ENCODE measurements around the gene SLC16A10.

Gene SLC16A10

DNA sequence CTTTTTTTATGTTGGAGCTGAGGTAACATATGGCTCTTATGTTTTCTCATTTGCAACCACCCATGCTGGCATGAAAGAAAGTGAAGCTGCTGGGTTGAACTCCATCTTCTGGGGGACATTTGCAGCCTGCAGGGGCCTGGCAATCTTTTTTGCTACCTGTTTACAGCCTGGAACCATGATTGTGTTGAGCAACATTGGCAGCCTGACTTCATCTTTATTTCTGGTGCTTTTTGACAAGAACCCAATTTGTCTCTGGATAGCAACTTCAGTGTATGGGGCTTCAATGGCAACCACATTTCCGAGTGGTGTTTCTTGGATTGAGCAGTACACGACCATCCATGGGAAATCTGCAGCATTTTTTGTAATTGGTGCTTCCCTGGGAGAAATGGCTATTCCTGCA lies 179.0 kb downstream of the SLC16A10 start:
- peaks cover 13% of the 10 kb centered on the region for H3K36me3 ChIP-seq (ENCODE audit: control insufficient read depth, insufficient read depth, low read length)
- no peaks in the 10 kb centered on the region for H3K27me3 ChIP-seq (ENCODE audit: control insufficient read depth, insufficient read depth, low read length)
- no peaks in the 10 kb centered on the region for H3K4me1 ChIP-seq (ENCODE audit: control insufficient read depth, insufficient read depth, low read length)
- H3K9ac ChIP-seq (ENCODE audit: low read length): no peak overlapping the region
- H3K27ac ChIP-seq (ENCODE audit: low read depth, low read length): no peak overlapping the region
- no peak overlapping the region for H3K4me3 ChIP-seq (ENCODE audit: low read length)

DNA sequence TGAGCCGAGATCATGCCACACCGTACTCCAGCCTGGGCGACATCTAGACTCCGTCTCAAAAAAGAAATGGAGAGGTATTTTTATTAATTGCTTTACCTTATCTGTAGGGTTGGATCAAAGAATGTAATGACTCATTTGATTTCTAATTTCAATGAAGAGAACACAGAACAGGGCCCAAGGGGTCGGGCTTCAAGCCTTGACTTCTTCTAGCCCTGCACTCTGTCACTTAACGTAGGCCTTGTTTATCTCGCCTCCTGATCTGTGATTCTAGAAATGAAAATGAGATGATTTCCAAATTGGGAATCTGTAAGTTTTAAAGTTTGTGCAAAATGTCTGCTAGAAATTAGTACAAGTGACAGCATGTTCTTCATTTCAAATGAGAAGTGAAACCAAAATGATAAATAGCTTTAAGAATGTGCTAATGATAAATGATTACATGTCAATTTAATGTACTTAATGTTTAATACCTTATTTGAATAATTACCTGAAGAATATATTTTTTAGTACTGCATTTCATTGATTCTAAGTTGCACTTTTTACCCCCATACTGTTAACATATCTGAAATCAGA lies 180.5 kb downstream of the SLC16A10 start:
- Histone ChIP-seq H3K9ac (ENCODE audit: low read length) (no peak overlapping the region), H3K27me3 (ENCODE audit: control insufficient read depth, insufficient read depth, low read length) (no peaks in the 10 kb centered on the region), H3K36me3 (ENCODE audit: control insufficient read depth, insufficient read depth, low read length) (peaks cover 13% of the 10 kb centered on the region), H3K27ac (ENCODE audit: low read depth, low read length) (no peak overlapping the region), H3K4me1 (ENCODE audit: control insufficient read depth, insufficient read depth, low read length) (no peaks in the 10 kb centered on the region), H3K4me3 (ENCODE audit: low read length) (no peak overlapping the region)

DNA sequence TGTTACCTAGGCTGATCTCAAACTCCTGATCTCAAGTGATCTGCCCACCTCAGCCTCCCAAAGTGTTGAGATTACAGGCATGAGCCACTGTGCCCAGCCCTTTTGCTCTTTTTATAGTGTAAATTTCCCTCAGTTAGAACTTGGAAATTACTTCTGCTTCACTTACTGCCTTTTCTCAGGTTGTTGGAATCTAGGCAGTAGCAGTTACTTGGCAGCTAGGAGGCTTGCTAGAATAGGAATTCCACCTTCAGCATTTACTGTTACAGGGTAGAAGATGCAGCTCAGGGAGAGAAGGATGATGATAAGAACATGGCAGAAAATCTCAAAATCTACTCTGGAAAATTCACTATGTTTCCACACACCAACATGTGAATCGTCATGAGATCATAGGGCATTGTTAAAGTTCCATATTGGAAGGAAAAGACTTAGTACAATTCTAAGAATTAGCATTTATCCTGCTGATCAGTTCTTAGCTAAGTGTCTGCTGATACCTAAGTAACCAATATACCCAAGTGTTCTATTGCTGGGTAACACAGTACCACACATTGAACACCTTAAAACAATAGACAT lies 182.2 kb downstream of the SLC16A10 start:
- no peak overlapping the region for H3K27ac ChIP-seq (ENCODE audit: low read depth, low read length)
- H3K27me3 ChIP-seq (ENCODE audit: control insufficient read depth, insufficient read depth, low read length): no peaks in the 10 kb centered on the region
- peaks cover 13% of the 10 kb centered on the region for H3K36me3 ChIP-seq (ENCODE audit: control insufficient read depth, insufficient read depth, low read length)
- H3K4me1 ChIP-seq (ENCODE audit: control insufficient read depth, insufficient read depth, low read length): no peaks in the 10 kb centered on the region
- H3K4me3 ChIP-seq (ENCODE audit: low read length): no peak overlapping the region
- no peak overlapping the region for H3K9ac ChIP-seq (ENCODE audit: low read length)

DNA sequence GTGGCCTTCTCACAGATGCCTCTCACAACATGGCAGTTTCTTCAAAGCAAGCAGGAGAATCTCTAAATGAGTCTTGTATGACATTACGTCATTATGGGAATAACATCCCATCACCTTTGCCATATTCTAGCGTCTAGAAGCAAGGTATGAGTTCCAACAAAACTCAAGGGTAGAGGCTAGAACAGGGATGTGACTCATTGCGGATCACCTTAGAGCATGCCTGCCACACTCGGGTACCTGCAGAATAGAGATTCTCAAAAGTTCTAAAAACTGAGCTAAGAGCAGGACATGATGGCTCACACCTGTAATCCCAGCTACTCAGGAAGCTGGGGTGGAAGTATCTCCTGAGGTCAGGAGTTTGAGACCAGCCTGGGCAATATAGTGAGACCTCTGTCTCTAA lies 182.8 kb downstream of the SLC16A10 start:
- Histone ChIP-seq H3K4me1 (ENCODE audit: control insufficient read depth, insufficient read depth, low read length) (no peaks in the 10 kb centered on the region), H3K36me3 (ENCODE audit: control insufficient read depth, insufficient read depth, low read length) (peaks cover 13% of the 10 kb centered on the region), H3K4me3 (ENCODE audit: low read length) (no peak overlapping the region), H3K27ac (ENCODE audit: low read depth, low read length) (no peak overlapping the region), H3K27me3 (ENCODE audit: control insufficient read depth, insufficient read depth, low read length) (no peaks in the 10 kb centered on the region), H3K9ac (ENCODE audit: low read length) (no peak overlapping the region)

DNA sequence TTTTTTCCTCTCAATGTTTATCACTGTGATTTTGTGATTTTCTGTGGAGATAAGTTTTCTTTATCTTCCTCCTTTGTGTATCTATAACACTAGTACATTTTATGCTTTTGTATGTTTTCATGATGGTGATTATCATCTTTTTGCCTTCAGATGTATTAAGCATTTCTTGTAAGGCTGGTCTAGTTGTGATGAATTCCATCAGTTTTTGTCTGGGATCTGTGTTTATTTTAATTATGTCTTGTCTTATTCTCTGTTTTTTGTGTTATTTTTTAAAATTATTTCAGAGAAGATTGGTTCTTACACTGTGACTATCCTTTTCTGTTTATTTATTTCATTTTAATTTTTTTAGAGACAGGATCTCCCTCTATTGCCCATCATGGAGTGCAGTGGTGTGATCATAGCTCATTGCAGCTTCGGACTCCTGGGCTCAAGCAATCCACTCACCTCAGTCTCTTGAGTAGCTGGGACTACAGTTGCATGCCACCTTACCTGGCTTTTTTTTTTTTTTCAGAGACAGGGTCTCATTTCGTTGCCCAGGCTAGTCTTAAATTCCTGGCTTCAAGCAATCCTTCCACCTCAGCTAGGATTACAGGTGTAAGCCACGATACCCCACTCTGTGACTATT lies 187.4 kb downstream of the SLC16A10 start:
- no peak overlapping the region for H3K9ac ChIP-seq (ENCODE audit: low read length)
- H3K36me3 ChIP-seq (ENCODE audit: control insufficient read depth, insufficient read depth, low read length): peaks cover 16% of the 10 kb centered on the region
- no peak overlapping the region for H3K27ac ChIP-seq (ENCODE audit: low read depth, low read length)
- H3K27me3 ChIP-seq (ENCODE audit: control insufficient read depth, insufficient read depth, low read length): no peaks in the 10 kb centered on the region
- H3K4me1 ChIP-seq (ENCODE audit: control insufficient read depth, insufficient read depth, low read length): no peaks in the 10 kb centered on the region
- H3K4me3 ChIP-seq (ENCODE audit: low read length): no peak overlapping the region

DNA sequence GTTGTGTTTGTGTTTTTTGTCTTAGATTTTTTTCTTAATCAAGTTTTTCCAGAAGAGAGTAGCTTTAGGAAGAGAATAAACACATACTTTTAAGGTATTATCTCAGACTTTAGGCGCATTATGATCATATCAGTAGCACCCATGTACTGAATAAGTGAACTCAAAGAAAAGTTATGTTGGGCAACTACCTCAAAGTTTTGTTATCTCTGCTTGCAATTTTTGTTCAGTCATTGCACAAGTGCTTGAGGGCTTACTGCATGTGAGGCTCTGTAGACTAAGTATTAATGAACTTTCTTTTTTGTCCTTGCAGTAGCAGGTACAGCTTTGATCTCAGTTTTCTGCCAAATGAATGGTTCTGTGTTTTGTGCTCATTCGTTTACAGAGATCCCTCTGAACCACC lies 189.0 kb downstream of the SLC16A10 start:
- H3K27me3 ChIP-seq (ENCODE audit: control insufficient read depth, insufficient read depth, low read length): no peaks in the 10 kb centered on the region
- H3K4me1 ChIP-seq (ENCODE audit: control insufficient read depth, insufficient read depth, low read length): no peaks in the 10 kb centered on the region
- H3K9ac ChIP-seq (ENCODE audit: low read length): no peak overlapping the region
- no peak overlapping the region for H3K27ac ChIP-seq (ENCODE audit: low read depth, low read length)
- peaks cover 16% of the 10 kb centered on the region for H3K36me3 ChIP-seq (ENCODE audit: control insufficient read depth, insufficient read depth, low read length)
- no peak overlapping the region for H3K4me3 ChIP-seq (ENCODE audit: low read length)

DNA sequence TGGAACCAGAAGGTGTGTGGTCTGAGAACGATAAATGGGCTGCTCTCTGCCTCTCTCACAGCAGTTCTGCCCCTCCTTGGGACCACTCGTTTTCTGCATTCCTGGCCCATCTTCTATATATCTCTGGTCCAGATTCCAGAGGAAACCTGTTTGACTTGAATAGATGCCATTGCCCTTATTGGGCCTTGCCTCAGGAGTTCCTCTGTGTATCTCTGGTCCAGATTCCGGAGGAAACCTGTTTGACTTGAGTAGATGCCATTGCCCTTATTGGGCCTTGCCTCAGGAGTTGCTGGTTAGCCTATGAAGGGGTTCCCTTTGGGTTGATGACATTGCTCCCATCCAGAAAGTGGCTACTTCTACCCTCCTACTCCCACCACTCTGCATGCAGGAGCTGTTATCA lies 189.4 kb downstream of the SLC16A10 start:
- peaks cover 16% of the 10 kb centered on the region for H3K36me3 ChIP-seq (ENCODE audit: control insufficient read depth, insufficient read depth, low read length)
- no peaks in the 10 kb centered on the region for H3K27me3 ChIP-seq (ENCODE audit: control insufficient read depth, insufficient read depth, low read length)
- no peak overlapping the region for H3K4me3 ChIP-seq (ENCODE audit: low read length)
- H3K4me1 ChIP-seq (ENCODE audit: control insufficient read depth, insufficient read depth, low read length): no peaks in the 10 kb centered on the region
- no peak overlapping the region for H3K9ac ChIP-seq (ENCODE audit: low read length)
- no peak overlapping the region for H3K27ac ChIP-seq (ENCODE audit: low read depth, low read length)

DNA sequence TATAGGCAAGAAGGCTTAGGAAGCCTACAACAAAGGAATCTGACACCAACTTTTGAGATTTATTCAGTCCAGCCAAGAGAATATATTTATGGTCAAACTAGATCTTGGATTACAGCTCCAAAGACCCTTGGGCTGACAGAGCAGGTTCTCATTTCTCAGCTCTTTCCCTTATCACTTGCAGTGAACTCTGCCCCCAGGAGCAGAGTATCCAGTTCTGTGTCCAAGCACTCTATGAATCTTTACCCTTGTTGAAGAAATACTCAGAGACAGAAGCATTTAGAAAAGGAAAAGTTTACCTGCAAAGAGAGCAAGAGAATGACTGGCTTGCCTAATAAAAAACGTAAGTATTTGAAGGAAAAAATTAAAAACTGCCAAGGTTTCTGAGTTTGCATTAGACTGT lies 190.5 kb downstream of the SLC16A10 start:
- H3K4me3 ChIP-seq (ENCODE audit: low read length): no peak overlapping the region
- no peak overlapping the region for H3K9ac ChIP-seq (ENCODE audit: low read length)
- peaks cover 16% of the 10 kb centered on the region for H3K36me3 ChIP-seq (ENCODE audit: control insufficient read depth, insufficient read depth, low read length)
- H3K27me3 ChIP-seq (ENCODE audit: control insufficient read depth, insufficient read depth, low read length): no peaks in the 10 kb centered on the region
- no peak overlapping the region for H3K27ac ChIP-seq (ENCODE audit: low read depth, low read length)
- H3K4me1 ChIP-seq (ENCODE audit: control insufficient read depth, insufficient read depth, low read length): no peaks in the 10 kb centered on the region

DNA sequence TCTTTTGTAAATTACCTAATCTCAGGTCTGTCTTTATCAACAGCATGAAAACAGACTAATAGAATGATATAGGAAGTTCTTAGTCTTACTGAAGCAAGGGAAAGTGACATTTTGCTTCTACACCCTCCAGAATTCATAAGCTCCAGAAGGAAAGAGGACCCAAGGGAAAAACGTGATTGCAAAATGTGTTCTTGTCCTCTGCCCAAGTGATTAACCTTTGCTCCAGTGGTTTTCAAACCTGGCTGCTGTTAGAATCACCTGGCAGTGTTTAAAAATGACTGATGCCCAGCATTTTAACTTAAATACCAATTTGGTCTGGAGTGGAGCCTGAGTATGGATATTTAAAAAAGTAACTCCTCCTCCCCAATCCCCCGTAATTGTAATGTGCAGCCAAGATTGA lies 191.4 kb downstream of the SLC16A10 start:
- no peak overlapping the region for H3K27ac ChIP-seq (ENCODE audit: low read depth, low read length)
- H3K4me1 ChIP-seq (ENCODE audit: control insufficient read depth, insufficient read depth, low read length): no peaks in the 10 kb centered on the region
- peaks cover 14% of the 10 kb centered on the region for H3K36me3 ChIP-seq (ENCODE audit: control insufficient read depth, insufficient read depth, low read length)
- no peak overlapping the region for H3K9ac ChIP-seq (ENCODE audit: low read length)
- no peaks in the 10 kb centered on the region for H3K27me3 ChIP-seq (ENCODE audit: control insufficient read depth, insufficient read depth, low read length)
- no peak overlapping the region for H3K4me3 ChIP-seq (ENCODE audit: low read length)

DNA sequence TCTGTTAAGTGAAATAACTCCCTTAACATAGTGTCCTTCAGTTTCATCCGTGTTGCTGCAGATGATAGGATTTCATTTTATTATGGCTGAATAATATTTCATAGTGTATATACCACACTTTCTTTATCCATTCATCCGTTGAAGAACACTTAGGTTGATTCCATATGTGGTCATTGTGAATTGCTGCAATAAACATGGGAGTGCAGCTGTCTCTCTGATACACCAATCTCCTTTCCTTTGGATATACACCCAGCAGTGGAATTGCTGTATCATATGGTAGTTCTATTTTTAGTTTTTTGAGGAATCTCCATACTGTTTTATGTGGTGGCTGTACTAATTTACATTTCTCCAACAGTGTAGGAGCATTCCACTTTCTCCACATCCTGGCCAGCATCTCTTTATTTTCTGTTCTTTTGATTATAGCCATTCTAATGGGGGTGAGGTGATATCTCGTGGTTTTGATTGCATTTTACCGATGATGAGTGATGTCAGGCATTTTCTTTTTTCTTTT lies 193.2 kb downstream of the SLC16A10 start:
- no peak overlapping the region for H3K4me3 ChIP-seq (ENCODE audit: low read length)
- H3K9ac ChIP-seq (ENCODE audit: low read length): no peak overlapping the region
- no peak overlapping the region for H3K27ac ChIP-seq (ENCODE audit: low read depth, low read length)
- H3K27me3 ChIP-seq (ENCODE audit: control insufficient read depth, insufficient read depth, low read length): no peaks in the 10 kb centered on the region
- no peaks in the 10 kb centered on the region for H3K4me1 ChIP-seq (ENCODE audit: control insufficient read depth, insufficient read depth, low read length)
- peaks cover 12% of the 10 kb centered on the region for H3K36me3 ChIP-seq (ENCODE audit: control insufficient read depth, insufficient read depth, low read length)

Measured in rectal smooth muscle tissue (tissue), 1 donor.